SW480 (cell line): ENCODE results near the gene CRHBP.
"Not testable (repeated sequence)": the region's sequence is repeated elsewhere in the genome, so short reads cannot be mapped to it uniquely, and the experiment has no call there.

Experiments used
- DNase-seq: peaks from one replicate; pipeline ENCODE4 v3.0.0-alpha.2; 2016; ENCODE audit warnings: low spot score

CRHBP gene, protein sequence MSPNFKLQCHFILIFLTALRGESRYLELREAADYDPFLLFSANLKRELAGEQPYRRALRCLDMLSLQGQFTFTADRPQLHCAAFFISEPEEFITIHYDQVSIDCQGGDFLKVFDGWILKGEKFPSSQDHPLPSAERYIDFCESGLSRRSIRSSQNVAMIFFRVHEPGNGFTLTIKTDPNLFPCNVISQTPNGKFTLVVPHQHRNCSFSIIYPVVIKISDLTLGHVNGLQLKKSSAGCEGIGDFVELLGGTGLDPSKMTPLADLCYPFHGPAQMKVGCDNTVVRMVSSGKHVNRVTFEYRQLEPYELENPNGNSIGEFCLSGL

DNA sequence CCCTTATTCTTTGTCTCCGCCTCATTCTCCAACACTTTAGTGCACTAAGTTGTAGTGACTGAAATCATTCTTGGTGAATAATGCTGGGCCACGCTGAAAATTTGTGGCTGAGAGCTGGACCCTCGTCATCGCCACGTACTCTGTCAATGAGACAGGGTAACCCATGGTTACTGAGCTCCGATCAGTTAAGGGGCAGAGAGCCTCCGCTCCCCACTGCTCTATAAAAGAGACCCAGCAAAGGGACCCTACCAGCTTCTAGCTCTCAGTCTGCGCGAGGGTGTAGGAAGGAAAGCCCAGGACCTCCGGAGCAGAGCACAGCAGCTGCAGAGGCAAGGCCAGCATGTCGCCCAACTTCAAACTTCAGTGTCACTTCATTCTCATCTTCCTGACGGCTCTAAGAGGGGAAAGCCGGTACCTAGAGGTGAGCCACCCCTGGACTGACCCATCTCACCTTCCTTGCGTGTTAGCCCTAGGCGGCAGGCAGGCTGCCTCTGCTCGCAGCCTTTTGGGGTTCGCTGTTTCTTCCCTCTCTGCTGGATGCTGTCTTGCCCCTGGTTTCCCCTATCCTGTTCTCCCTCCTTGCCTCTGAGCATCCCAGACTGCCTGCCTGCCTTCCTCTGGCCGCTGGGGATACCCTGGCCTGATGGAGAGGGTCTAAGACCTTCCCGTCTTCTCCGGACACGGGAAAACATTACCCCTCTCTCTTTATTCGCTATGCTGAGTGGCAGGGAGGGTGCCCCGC is at the start of gene CRHBP:
TSS of gene CRHBP (plus strand) at position 251 of the 742 bp plus-strand sequence. CDS start at position 341, 90 bp downstream.
- DNase-seq: no peak

DNA sequence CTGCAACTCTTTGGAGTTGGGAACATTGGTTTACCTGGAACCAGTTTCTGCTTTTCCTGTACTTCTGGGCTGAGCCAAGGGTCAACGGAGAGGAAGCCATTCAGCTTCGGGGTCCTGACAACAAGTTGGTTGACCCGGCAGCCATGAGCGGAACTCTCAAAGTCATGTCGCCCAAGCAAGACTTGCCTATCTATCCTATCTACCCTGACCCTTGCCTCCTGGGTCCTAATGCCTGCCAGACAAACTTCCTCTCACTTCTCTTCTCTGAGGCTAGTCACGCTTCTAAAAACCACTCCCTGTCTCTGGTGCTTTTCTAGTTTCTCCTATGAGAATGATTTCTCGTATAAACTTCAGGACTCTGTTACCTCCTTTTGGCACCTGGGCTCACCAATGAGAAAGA is 44.7 kb upstream of the CRHBP start:
- no peak for DNase-seq

DNA sequence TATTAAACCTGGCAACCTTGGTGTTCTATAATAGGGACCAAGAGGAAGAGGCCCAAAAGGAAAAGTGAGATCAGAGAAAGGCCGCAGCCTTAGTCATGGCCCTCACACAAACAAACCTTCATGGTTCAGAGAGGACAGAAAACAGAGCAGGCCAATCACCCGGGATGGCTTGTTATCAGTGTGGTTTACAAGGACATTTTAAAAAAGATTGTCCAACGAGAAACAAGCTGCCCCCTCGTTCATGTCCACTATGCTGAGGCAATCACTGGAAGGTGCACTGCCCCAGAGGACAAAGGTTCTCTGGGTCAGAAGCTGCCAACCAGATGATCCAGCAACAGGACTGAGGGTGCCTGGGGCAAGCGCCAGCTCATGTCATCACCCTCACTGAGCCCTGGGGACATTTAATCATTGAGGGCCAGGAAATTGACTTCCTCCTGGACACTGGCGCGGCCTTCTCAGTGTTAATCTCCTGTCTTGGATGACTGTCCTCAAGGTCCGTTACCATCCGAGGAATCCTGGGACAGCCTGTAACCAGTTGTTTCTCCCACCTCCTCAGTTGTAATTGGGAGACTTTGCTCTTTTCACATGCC is 42.4 kb upstream of the CRHBP start:
- not testable (repeated sequence) for DNase-seq

DNA sequence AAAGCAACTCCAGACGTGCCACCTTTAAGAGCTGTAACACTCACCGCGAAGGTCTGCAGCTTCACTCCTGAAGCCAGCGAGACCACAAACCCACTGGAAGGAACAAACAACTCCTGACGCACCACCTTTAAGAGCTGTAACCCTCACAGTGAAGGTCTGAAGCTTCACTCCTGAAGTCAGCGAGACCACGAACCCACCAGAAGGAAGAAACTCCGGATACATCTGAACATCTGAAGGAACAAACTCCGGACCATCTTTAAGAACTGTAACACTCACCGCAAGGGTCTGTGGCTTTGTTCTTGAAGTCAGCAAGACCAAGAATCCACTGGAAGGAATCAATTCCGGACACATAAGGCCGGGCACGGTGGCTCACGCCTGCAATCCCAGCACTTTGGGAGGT is 38.2 kb upstream of the CRHBP start:
- DNase-seq: not testable (repeated sequence)

DNA sequence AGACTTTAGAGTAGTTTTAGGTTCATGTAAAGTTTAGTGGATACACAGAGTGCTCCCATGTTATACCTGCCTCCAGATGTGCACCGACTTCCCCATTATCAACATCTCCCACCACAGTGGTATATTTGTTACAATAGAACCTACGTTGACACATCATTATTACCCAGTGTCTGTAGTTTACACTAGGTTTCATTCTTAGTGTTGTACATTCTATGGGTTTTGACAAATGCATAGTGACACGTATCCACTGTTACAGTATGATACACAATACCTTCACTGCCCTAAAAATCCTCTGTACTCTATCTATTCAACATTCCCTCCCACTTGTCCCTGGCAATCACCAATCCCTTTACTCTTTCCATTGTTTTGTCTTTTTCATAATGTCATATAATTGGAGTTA is 34.3 kb upstream of the CRHBP start:
- no peak for DNase-seq

DNA sequence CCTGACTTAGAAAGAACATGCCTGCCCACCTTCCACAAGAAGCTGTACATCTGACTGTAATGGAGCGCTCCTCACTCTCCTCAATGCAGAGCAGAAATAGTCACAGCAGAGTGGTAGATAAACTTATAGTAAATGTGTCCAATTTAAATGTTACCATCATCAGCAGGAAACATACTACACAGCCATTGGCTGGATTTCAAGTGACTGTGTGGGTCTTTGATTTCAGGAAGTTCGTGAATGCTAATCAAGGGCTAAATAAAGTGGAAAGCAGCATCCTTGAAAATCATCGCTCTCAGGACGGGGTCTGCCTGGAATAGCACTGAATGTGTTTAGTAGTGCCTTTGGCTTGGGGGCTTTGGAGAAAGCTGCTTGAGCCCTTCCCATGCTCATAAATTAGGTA is 32.4 kb upstream of the CRHBP start:
- no peak for DNase-seq

DNA sequence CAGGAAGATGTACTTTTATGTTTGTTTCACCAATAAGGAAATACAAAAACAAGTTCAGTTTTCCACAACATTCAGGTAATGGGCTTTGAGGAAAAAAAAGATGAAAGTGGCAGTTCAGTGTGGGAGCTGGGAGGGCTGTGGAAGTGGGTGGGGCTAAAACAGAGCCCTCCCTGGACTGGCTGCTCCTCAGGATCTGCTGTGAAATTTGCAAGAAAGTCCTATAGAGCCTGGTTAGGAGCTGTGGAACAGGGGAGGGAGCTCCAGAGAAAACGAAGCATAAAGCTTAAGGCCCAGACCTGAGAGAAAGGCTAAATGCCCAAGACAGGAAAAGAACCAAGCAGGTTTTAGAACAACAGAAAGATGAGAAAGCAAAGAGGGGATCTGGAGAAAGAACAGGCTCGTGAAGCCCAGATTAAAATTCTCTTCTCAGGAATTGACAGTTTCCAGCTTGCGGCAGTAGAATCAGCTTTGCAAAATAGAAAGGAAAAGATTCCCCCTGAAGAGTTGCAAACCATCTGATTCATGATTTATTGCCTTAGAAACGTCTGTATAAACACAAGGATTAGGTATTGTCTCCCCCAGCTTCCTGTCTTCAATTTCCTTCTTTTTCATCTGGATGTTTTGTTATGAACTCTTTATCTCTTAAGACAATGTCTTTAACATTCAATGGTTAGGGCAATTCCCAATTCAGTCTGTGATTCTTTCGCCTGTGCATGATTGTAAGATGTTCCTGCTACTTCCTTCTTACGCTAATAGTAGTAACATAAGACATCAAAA is 26.3 kb upstream of the CRHBP start:
- DNase-seq: no peak

DNA sequence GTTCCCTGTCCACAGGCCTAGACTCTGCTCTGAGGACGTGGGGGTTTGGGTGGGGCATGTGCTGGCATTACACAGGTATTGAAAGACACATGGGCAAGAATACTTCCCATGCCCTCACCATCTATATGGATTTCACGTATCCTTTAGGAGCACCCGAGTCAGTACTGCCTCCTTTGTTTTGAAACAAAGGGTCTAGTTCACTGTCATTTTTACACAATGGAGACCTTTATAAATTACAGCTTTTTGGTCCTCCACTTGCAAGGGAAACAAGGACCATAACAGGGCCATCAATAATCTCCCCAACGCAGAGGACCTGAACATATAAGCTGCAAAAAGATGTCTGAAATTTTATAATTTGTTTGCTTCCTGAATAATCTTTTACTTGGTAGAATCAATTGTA is 24.9 kb upstream of the CRHBP start:
- DNase-seq: no peak

DNA sequence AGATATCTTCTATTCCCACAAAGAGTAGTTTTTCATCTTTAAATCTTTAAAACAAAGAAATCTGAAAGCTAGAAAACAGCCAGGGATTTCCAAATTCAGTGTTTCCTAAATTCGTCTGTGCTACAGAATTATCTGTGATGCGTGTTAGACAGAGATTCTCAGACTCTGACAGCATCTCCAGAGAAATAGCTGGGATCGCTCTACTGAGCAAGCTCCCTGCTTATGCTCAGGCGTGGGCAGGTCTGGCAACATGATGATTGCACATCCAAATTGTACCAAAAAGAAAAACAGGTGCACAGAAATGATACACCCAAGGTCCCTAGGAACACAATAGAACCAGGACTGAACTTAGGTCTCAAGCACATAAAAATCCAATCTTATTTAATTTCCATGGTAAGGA is 22.8 kb upstream of the CRHBP start:
- DNase-seq: no peak

DNA sequence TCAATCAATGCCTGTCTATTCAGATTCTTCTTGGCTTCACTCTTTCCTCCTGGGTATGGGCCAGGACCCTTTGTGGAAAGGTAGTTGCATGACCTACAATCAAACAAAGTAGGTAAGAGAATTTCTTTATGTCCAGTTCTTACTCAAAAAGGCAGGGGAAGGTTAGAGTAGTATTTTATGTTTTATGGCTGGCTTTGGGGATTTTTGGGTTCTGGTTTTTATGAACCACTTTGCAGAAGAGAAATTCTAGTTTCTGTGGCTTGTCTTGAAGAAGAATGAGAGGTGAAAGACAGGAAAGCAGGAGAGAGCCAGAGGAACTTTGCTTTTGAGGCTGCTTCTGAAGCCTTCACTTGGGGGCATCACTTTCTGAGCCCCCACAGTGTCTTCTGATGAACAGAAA is 14.7 kb upstream of the CRHBP start:
- DNase-seq: no peak

DNA sequence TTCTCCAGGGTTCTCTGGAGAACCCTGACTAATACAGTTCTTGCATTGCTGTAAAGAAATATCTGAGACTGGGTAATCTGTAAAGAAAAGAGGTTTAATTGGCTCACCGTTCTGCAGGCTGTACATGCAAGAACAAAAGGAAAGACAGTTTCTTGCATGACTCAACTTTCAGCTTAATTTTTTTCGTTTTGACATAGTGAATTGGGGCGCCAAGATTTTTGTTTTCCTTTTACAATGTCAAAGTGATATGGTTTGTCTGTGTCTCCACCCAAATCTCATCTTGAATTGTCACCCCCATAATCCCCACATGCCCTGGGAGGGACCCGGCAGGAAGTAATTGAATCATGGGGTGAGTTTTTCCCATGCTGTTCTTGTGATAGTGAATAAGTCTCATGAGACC is 11.8 kb upstream of the CRHBP start:
- DNase-seq: no peak

DNA sequence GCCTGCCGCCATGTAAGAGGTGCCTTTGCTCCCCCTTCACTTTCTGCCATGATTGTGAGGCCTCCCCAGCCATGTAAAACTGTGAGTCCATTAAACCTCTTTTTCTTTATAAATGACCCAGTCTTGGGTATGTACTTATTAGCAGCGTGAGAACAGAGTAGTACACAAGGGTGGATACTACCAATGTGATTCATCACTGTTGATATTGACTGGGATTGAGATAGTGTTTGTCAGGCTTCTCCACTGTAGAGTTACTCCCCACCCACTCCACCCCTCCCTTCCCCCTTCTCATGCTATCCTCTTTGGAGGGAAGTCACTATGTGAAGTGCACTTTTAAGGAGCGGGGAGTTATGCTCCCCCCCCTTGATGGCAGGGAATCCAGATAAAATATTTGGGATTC is 11.4 kb upstream of the CRHBP start:
- DNase-seq: no peak

DNA sequence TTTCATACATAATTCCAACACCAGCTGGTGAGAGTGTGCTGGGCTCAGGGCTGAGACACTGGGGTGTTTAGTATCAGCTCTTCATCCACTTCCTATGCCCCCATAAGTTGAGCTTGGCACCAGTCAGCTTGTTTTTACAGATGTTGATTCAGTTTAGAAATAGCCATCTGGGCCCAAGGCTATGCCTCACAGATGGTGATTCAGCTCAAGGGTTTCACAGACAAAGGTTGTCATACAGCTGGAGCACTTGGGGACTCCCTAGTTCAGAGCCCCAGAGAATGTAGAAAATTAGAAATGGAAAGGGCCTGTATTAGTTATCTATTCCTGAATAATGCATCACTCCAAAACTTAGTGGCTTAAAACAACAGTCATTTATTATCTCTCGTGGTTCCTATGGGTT is 10.3 kb upstream of the CRHBP start:
- DNase-seq: no peak

DNA sequence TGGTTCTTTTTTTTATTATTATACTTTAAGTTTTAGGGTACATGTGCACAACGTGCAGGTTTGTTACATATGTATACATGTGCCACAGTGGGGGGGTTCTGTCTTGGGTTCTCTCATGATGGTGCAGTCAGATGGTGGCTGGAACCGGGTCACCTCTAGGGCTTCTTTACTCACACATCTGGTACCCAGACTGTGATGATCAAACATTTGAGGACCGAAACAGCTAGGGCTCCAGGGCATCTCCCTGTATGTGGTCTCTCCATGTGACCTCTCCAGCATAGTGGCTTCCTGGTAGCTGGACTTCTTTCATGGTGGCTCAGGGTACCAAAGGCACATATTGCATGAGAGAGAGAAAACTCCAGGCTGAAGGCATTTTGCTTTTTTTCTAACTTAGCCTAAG is 9.8 kb upstream of the CRHBP start:
- DNase-seq: no peak

DNA sequence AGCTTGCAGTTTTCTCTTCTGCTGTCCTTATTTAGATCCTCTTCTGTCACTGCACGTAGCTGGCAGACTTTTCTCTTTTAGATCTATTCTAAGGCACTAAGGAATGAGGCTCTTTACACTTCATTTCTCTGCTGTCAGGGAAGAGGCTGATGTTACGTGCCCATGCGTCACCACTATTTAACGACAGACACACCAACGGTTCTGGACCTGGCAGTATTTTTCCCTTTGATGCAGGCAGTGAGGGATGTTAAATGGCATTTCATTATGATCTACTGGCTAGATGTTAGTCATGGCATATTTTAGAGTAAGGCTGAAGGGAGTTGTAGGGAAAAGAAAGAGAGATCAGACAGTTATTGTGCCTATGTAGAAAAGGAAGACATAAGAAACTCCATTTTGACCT is 8.2 kb upstream of the CRHBP start:
- no peak for DNase-seq

DNA sequence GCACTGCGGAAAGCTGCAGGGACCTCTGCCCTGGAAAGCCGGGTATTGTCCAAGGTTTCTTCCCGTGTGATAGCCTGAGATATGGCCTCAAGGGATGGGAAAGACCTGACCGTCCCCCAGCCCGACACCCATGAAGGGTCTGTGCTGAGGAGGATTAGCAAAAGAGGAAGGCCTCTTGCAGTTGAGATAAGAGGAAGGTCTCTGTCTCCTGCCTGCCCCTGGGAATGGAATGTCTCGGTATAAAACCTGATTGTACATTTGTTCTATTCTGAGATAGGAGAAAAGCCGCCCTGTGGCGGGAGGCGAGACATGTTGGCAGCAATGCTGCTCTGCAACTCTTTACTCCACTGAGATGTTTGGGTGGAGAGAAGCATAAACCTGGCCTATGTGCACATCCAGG is 7.6 kb upstream of the CRHBP start:
- DNase-seq: not testable (repeated sequence)

DNA sequence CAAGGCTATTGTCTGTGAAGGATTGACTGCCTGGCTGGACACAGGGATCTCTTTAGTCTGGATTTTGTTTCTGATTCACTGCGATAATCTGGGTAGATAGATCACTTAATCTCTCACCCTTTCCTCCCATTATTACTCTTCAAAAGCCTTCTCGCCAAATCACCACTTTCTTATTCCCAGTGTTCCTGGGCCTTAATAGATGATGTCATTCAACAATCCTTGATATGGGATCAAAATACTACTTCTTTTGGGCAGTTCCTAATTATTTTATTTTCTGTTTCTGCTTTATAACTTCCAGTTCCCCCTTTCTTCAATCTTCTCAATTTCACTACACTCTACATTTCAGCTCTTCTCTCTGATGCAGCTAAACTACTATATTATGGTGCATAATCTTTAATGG is 6.8 kb upstream of the CRHBP start:
- DNase-seq: no peak

DNA sequence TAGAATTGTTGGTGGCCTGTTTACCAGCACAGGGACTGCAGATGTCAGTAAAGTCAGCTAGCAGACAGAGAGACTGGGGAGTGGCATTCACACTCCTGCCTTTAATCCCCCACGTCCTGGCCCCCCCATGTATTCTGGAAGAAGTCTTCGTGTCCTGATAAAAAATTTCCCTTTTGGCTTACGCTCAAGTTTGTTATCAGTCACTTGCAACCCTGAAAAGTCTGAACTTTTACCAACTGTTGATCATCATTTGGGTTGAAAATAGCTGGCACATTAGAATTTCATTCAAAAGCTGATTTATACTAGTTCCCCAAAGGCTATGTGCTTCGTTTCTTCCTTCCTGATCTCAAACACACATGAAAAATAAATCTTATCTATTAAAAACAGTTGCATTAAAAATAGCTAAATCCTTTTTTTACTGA is 5.8 kb upstream of the CRHBP start:
- no peak for DNase-seq

DNA sequence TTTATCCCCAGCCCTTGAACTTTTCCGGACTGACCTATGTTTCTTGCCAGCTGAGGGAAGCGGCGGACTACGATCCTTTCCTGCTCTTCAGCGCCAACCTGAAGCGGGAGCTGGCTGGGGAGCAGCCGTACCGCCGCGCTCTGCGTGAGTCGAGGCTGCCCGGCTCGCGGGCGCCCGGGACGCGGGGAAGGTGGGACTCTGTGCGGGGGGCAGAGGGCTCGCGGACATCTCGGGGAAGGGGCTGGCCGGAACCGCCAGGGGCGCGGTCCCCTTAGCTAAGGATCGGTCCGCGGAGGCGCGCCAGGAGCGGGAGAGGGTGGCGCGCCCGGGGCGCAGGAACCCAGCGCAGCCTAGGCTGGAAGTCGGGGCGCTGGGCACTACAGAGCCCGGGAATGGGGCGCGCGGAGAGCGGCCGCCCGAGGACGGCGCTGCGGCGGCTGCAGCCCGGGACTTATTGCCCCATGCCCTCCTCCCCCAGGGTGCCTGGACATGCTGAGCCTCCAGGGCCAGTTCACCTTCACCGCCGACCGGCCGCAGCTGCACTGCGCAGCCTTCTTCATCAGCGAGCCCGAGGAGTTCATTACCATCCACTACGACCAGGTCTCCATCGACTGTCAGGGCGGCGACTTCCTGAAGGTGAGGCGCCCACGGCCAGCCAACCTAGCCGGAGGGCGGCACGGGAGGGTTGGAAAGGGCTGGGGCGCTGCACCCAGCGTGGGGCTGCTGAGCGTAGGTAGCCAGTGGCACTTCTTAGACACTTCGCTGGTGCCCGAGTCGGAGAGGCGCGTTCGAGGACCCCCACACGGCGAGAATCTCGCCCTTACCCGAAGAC is 922 bp downstream of the CRHBP start:
- DNase-seq: no peak

DNA sequence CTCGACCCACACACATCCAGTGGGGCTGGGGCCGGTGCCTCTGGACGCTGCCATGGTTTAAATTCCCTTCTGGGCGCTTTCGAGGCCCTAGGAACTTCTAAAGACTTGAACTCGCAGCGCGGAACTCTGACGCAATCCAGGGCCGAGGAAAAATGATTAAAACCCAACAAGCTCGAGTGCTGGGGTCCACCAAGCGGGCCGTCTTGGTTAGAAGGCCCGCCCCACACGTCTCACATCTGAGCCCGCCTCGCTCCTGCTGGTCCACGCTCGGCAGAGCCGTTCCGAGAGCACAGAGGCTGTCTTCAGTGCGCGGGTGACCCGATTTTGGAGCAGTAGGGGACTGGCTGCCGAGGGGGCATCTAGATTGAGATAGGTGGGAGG is 1.5 kb downstream of the CRHBP start:
- DNase-seq: no peak

DNA sequence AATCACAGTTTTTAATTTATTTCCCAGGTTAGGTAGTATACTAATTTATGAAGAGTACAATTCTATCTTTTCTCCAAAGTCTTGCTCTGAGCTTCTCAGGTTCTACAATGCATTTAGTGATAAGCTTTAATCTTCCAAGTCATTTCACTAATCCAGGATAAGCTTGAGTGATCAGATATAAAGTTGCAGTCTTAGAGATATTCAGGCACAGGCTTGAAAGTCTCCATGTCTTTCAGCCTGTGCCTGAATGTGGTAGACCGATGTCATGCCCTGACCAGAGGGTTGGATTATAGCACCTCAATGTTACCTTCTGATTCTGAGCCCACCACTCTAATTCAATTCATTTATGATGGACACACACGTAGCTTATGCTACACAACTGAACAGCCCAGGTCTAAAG is 3.2 kb downstream of the CRHBP start:
- no peak for DNase-seq
